K562 (cell line): Measurements from ENCODE around the gene APC. TPM values are rescaled to one million over a fixed set of nuclear protein-coding genes. Genes with fewer than 3 reads are reported as not detected.

ENCODE experiments used
- HDAC2 ChIP-seq: fragments of 450-650 bp; IDR thresholded peaks from 2 replicates; pipeline ENCODE4 v1.6.1; 2016; ENCODE audit warnings: mild to moderate bottlenecking
- NUFIP1 ChIP-seq: fragments of 450-650 bp; IDR thresholded peaks from 2 replicates; pipeline ENCODE4 v1.6.1; 2018; ENCODE audit not compliant: partially characterized antibody
- ZNF551 ChIP-seq: fragments of 250-450 bp; sonication (Bioruptor Pico); IDR thresholded peaks from 2 replicates; pipeline ENCODE4 v1.5.0; 2021; ENCODE audit warnings: mild to moderate bottlenecking, moderate library complexity
- ZNF583 ChIP-seq: fragments of 250-450 bp; sonication (Bioruptor Pico); IDR thresholded peaks from 2 replicates; pipeline ENCODE4 v1.4.0; 2020
- polyA plus RNA-seq, 8 experiments: library from polyadenylated mRNA; depleted of rRNA in 4 of 8; stranded (reverse) in 5 of 8; unstranded in 3 of 8; fragments of >200 nt; fragmentation: Nextera tagmentation in 2 of 8; fragmentation: Illumina TruSeq in 1 of 8; extraction: Ambion mirVana in 2 of 8; extraction: Trizol in 1 of 8; gene quantifications; 2 replicates each; pipeline versions ENCODE4 v1.2.1 to v1.2.3, GENCODE V29; 2011 to 2014; ENCODE audit warnings: inconsistent platforms in 1 of 8, missing spikeins in 1 of 8
- total RNA-seq, 7 experiments: library from RNA; depleted of rRNA in 6 of 7; stranded (reverse); fragments of >200 nt in 6 of 7; fragmentation: Illumina TruSeq in 2 of 7; extraction: Trizol in 2 of 7; gene quantifications; 2 replicates each; pipeline versions ENCODE4 v1.2.1 to v1.2.3, GENCODE V29; 2011 to 2021; ENCODE audit warnings: low replicate concordance in 1 of 7
- TF ChIP-seq, protein P1 (sequence below), 2 experiments: IDR thresholded peaks; 2 replicates each; pipeline ENCODE4 v1.6.1; 2012; ENCODE audit warnings: improper control_type of control experiment in 2 of 2, low read depth in 2 of 2, low read length in 2 of 2, borderline replicate concordance in 1 of 2
- TF ChIP-seq, protein P2 (sequence below): fragments of 450-650 bp; formaldehyde crosslinking; IDR thresholded peaks from 2 replicates; pipeline ENCODE4 v1.4.0; 2020; ENCODE audit warnings: mild to moderate bottlenecking, moderate library complexity
- TF ChIP-seq, protein P3 (sequence below): fragments of 450-650 bp; IDR thresholded peaks from 2 replicates; pipeline ENCODE4 v1.6.1; 2014; ENCODE audit warnings: low read depth, mild to moderate bottlenecking, moderate library complexity, borderline replicate concordance
- TF ChIP-seq, protein P4 (sequence below), 2 experiments: fragments of 450-650 bp; formaldehyde crosslinking in 1 of 2; IDR thresholded peaks; 2 replicates each; pipeline versions ENCODE4 v1.4.0 to v1.6.1; 2014 to 2020; ENCODE audit warnings: mild to moderate bottlenecking in 2 of 2, borderline replicate concordance in 1 of 2, low read depth in 1 of 2
- TF ChIP-seq, protein P5 (sequence below): fragments of 450-650 bp; IDR thresholded peaks from 2 replicates; pipeline ENCODE4 v1.6.1; 2016; ENCODE audit warnings: antibody characterized with exemption

Gene APC
- total and polyA plus RNA-seq, 9 of the 15 experiments (the other 6 are each of a cell fraction or from before 2014, with no cell fraction given): 5.7 to 29.5 (median 15.4) TPM

DNA sequence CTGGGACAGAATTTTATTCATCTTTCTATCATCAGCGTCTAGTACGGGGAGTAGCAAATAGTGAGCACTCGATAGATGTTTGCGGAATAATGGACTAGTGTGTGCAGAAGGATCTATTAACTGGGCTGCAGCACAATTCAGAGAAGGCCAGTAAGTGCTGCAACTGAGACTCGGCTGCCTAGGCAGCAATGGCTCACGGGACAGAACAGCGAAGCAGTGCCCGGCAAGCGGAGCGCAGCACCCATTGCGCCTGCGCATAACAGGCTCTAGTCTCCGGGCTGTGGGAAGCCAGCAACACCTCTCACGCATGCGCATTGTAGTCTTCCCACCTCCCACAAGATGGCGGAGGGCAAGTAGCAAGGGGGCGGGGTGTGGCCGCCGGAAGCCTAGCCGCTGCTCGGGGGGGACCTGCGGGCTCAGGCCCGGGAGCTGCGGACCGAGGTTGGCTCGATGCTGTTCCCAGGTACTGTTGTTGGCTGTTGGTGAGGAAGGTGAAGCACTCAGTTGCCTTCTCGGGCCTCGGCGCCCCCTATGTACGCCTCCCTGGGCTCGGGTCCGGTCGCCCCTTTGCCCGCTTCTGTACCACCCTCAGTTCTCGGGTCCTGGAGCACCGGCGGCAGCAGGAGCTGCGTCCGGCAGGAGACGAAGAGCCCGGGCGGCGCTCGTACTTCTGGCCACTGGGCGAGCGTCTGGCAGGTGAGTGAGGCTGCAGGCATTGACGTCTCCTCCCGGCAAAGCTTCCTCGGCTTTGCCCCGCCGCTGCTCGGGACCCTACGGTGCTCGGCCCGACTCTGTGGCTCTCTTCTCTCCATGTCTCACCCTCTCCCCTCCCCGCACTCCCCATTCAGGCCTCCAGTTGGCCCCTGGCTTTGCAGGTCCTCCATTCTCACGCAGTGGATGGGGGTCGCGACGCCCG lies 30.2 kb upstream of the APC start (continued):
- TF ChIP-seq, protein P1, sequence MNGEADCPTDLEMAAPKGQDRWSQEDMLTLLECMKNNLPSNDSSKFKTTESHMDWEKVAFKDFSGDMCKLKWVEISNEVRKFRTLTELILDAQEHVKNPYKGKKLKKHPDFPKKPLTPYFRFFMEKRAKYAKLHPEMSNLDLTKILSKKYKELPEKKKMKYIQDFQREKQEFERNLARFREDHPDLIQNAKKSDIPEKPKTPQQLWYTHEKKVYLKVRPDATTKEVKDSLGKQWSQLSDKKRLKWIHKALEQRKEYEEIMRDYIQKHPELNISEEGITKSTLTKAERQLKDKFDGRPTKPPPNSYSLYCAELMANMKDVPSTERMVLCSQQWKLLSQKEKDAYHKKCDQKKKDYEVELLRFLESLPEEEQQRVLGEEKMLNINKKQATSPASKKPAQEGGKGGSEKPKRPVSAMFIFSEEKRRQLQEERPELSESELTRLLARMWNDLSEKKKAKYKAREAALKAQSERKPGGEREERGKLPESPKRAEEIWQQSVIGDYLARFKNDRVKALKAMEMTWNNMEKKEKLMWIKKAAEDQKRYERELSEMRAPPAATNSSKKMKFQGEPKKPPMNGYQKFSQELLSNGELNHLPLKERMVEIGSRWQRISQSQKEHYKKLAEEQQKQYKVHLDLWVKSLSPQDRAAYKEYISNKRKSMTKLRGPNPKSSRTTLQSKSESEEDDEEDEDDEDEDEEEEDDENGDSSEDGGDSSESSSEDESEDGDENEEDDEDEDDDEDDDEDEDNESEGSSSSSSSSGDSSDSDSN (IDR thresholded peaks at IDR 0.05; ENCODE audit: borderline replicate concordance in 1 of 2, low read depth in 2 of 2, low read length in 2 of 2): peak; percentile 52 to 62; a peak in 1 of 4 replicates
- TF ChIP-seq ZNF551 (CRISPR knock-in tag) (no peak), ZNF583 (CRISPR knock-in tag) (no peak), NUFIP1 (no peak), HDAC2 (peak; percentile 46; the same call in 1 of the 2 replicates)
- TF ChIP-seq, protein P2, sequence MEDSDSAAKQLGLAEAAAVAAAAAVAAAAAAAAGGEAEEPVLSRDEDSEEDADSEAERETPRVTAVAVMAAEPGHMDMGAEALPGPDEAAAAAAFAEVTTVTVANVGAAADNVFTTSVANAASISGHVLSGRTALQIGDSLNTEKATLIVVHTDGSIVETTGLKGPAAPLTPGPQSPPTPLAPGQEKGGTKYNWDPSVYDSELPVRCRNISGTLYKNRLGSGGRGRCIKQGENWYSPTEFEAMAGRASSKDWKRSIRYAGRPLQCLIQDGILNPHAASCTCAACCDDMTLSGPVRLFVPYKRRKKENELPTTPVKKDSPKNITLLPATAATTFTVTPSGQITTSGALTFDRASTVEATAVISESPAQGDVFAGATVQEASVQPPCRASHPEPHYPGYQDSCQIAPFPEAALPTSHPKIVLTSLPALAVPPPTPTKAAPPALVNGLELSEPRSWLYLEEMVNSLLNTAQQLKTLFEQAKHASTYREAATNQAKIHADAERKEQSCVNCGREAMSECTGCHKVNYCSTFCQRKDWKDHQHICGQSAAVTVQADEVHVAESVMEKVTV (CRISPR knock-in tag): 0 out of 2 replicates have a peak, but pooled peaks have one; percentile 12
- TF ChIP-seq, protein P3, sequence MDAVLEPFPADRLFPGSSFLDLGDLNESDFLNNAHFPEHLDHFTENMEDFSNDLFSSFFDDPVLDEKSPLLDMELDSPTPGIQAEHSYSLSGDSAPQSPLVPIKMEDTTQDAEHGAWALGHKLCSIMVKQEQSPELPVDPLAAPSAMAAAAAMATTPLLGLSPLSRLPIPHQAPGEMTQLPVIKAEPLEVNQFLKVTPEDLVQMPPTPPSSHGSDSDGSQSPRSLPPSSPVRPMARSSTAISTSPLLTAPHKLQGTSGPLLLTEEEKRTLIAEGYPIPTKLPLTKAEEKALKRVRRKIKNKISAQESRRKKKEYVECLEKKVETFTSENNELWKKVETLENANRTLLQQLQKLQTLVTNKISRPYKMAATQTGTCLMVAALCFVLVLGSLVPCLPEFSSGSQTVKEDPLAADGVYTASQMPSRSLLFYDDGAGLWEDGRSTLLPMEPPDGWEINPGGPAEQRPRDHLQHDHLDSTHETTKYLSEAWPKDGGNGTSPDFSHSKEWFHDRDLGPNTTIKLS: peak; percentile 30; the same call in 1 of the 2 replicates
- TF ChIP-seq, protein P4, sequence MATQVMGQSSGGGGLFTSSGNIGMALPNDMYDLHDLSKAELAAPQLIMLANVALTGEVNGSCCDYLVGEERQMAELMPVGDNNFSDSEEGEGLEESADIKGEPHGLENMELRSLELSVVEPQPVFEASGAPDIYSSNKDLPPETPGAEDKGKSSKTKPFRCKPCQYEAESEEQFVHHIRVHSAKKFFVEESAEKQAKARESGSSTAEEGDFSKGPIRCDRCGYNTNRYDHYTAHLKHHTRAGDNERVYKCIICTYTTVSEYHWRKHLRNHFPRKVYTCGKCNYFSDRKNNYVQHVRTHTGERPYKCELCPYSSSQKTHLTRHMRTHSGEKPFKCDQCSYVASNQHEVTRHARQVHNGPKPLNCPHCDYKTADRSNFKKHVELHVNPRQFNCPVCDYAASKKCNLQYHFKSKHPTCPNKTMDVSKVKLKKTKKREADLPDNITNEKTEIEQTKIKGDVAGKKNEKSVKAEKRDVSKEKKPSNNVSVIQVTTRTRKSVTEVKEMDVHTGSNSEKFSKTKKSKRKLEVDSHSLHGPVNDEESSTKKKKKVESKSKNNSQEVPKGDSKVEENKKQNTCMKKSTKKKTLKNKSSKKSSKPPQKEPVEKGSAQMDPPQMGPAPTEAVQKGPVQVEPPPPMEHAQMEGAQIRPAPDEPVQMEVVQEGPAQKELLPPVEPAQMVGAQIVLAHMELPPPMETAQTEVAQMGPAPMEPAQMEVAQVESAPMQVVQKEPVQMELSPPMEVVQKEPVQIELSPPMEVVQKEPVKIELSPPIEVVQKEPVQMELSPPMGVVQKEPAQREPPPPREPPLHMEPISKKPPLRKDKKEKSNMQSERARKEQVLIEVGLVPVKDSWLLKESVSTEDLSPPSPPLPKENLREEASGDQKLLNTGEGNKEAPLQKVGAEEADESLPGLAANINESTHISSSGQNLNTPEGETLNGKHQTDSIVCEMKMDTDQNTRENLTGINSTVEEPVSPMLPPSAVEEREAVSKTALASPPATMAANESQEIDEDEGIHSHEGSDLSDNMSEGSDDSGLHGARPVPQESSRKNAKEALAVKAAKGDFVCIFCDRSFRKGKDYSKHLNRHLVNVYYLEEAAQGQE (IDR thresholded peaks at IDR 0.05; ENCODE audit: borderline replicate concordance): peak; percentile 14; the same call in 1 of the 2 replicates
- TF ChIP-seq, protein P4 (CRISPR knock-in tag; IDR thresholded peaks at IDR 0.05; ENCODE audit: low read depth): no peak
- TF ChIP-seq, protein P5, sequence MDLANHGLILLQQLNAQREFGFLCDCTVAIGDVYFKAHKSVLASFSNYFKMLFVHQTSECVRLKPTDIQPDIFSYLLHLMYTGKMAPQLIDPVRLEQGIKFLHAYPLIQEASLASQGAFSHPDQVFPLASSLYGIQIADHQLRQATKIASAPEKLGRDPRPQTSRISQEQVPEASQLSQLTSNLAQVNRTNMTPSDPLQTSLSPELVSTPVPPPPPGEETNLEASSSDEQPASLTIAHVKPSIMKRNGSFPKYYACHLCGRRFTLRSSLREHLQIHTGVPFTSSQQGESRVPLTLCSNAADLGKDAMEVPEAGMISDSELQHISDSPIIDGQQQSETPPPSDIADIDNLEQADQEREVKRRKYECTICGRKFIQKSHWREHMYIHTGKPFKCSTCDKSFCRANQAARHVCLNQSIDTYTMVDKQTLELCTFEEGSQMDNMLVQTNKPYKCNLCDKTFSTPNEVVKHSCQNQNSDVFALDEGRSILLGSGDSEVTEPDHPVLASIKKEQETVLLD: peak; percentile 100
